Stimulated activated CD4-positive, alpha-beta T cell treated with anti-CD3 and anti-CD28 coated beads, TNF-alpha, amount 100 ng/mL, for 24 hours (primary cell): ENCODE measurements around the gene IMMP2L.

Experiments used
- DNase-seq, 3 experiments: peaks; one replicate each; pipeline ENCODE4 v3.0.0-alpha.2; 2020; ENCODE audit warnings: low read depth in 3 of 3

The IMMP2L gene

GRCh38 chr7:111558991-111559390 is 3.3 kb downstream of the IMMP2L start:
- no peak for DNase-seq

- no peak for DNase-seq
Observed at GRCh38 chr7:111556977-111557376, 5.3 kb downstream of the IMMP2L start.

- no peak for DNase-seq
Observed at GRCh38 chr7:111554086-111554485, 8.2 kb downstream of the IMMP2L start.

GRCh38 chr7:111541067-111541466 is 21.2 kb downstream of the IMMP2L start:
- DNase-seq: no peak

- DNase-seq: no peak
Observed at GRCh38 chr7:111540199-111540815, 22.0 kb downstream of the IMMP2L start.

GRCh38 chr7:111537134-111537533 is 25.2 kb downstream of the IMMP2L start:
- DNase-seq: no peak

GRCh38 chr7:111535142-111535870 is 27.0 kb downstream of the IMMP2L start:
- no peak for DNase-seq

GRCh38 chr7:111532625-111533024 is 29.7 kb downstream of the IMMP2L start:
- DNase-seq: no peak

GRCh38 chr7:111531993-111532392 is 30.3 kb downstream of the IMMP2L start:
- no peak for DNase-seq

GRCh38 chr7:111530356-111530668 is 32.0 kb downstream of the IMMP2L start:
- DNase-seq: no peak

GRCh38 chr7:111529507-111530355 is 32.6 kb downstream of the IMMP2L start:
- DNase-seq: no peak

- DNase-seq: no peak
Observed at GRCh38 chr7:111528331-111528730, 34.0 kb downstream of the IMMP2L start.

GRCh38 chr7:111527545-111527944 is 34.7 kb downstream of the IMMP2L start:
- DNase-seq: no peak

- DNase-seq: no peak
Observed at GRCh38 chr7:111525100-111525499, 37.2 kb downstream of the IMMP2L start.

GRCh38 chr7:111521660-111522059 is 40.6 kb downstream of the IMMP2L start:
- no peak for DNase-seq

GRCh38 chr7:111518264-111518663 is 44.0 kb downstream of the IMMP2L start:
- no peak for DNase-seq

- no peak for DNase-seq
Observed at GRCh38 chr7:111517549-111517951, 44.7 kb downstream of the IMMP2L start.

GRCh38 chr7:111516612-111517011 is 45.7 kb downstream of the IMMP2L start:
- no peak for DNase-seq

- no peak for DNase-seq
Observed at GRCh38 chr7:111513566-111513965, 48.7 kb downstream of the IMMP2L start.

- no peak for DNase-seq
Observed at GRCh38 chr7:111511845-111512244, 50.4 kb downstream of the IMMP2L start.

GRCh38 chr7:111510584-111511378 is 51.5 kb downstream of the IMMP2L start:
- no peak for DNase-seq

- DNase-seq: no peak
Observed at GRCh38 chr7:111510062-111510461, 52.2 kb downstream of the IMMP2L start.
